ENCODE results near the gene NFKBIB. TPM values are rescaled to one million over a fixed set of nuclear protein-coding genes. Genes with fewer than 3 reads are reported as not detected.

The NFKBIB gene
- total and polyA plus RNA-seq, 10 donors: 18.1 to 33.5 (median 23.1) TPM

DNA sequence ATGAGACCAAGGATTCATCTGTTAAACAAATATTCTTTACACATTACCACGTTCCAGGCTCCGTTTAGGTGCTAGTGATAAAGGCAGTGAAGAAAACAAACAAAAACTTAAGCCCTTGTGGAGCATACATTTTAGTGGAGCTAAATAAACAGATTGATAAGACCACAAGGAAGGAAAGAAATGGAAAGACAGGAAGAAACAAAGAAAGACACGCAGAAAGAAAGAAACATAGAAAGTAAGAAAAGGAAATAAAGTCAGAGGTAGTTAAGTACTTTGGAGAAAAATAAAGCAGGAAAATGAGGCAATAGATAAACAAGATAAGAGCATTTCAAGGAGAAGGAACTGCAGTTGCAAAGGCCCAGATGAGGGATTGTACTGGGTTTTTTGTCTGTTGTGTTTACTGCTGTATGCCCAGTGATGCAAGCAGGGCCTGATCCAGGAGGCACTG is 998 bp downstream of the NFKBIB start:
- peaks cover 0 to 28% (median 17%) of the 10 kb centered on the region in 6 donors for H3K36me3 ChIP-seq
- peak overlapping the region in 7 of 8 donors; percentile 63 to 97 (median 88) for H3K4me3 ChIP-seq
- H3K27me3 ChIP-seq (replicated peaks in 1 of 7): no peaks in the 10 kb centered on the region
- no peak for DNase-seq
- peaks cover 13 to 75% (median 38%) of the 10 kb centered on the region in 6 donors for H3K4me1 ChIP-seq
- H3K27ac ChIP-seq: peak overlapping the region in 5 of 8 donors; percentile 89 to 94 (median 94)
- TF ChIP-seq, protein P1, sequence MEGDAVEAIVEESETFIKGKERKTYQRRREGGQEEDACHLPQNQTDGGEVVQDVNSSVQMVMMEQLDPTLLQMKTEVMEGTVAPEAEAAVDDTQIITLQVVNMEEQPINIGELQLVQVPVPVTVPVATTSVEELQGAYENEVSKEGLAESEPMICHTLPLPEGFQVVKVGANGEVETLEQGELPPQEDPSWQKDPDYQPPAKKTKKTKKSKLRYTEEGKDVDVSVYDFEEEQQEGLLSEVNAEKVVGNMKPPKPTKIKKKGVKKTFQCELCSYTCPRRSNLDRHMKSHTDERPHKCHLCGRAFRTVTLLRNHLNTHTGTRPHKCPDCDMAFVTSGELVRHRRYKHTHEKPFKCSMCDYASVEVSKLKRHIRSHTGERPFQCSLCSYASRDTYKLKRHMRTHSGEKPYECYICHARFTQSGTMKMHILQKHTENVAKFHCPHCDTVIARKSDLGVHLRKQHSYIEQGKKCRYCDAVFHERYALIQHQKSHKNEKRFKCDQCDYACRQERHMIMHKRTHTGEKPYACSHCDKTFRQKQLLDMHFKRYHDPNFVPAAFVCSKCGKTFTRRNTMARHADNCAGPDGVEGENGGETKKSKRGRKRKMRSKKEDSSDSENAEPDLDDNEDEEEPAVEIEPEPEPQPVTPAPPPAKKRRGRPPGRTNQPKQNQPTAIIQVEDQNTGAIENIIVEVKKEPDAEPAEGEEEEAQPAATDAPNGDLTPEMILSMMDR (IDR thresholded peaks at IDR 0.05 in 8 of 11, conservative IDR thresholded peaks at IDR 0.05 in 3 of 11): no peak
- TF ChIP-seq POLR2A (IDR thresholded peaks at IDR 0.05) (no peak), POLR2AphosphoS5 (IDR thresholded peaks at IDR 0.05) (no peak)
- intact Hi-C loops (cut with DNase I; ENCODE audit: low total_unique reads): no loop called here
- no peaks in the 10 kb centered on the region for H3K9me3 ChIP-seq
- WGBS, 5 donors: 21 to 35% (median 31%) methylated on average over 3 of the region's 3 CpGs

DNA sequence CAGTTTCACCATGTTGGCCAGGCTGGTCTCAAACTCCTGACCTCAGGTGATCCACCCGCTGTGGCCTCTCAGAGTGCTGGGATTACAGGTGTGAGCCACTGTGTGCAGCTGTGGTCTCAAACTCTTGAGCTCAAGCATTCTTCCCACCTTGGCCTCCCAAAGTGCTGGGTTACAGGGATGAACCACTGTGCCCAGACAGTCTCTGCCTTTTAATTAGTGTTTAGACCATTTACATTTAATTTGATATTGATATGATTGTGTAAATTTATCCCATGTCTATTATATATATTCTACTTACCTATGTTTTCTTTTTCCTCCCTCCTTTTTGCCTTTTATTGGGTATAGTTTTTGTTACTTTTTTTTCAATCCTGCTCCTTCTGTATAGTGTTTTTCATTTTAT is 1.9 kb downstream of the NFKBIB start:
- Histone ChIP-seq H3K4me3 (no peak overlapping the region), H3K4me1 (peaks cover 13 to 66% (median 38%) of the 10 kb centered on the region in 6 donors), H3K27ac (no peak overlapping the region), H3K27me3 (replicated peaks in 1 of 7) (no peaks in the 10 kb centered on the region), H3K9me3 (no peaks in the 10 kb centered on the region), H3K36me3 (peaks cover 0 to 37% (median 24%) of the 10 kb centered on the region in 6 donors)
- no peak for DNase-seq
- 96 to 100% (median 100%) methylated on average over 1 of the region's 1 CpG for WGBS, 5 donors
- TF ChIP-seq POLR2AphosphoS5 (IDR thresholded peaks at IDR 0.05) (no peak), POLR2A (IDR thresholded peaks at IDR 0.05) (no peak)
- TF ChIP-seq, protein P1 (IDR thresholded peaks at IDR 0.05 in 8 of 11, conservative IDR thresholded peaks at IDR 0.05 in 3 of 11): no peak
- intact Hi-C loops (cut with DNase I; ENCODE audit: low total_unique reads): no loop called here

DNA sequence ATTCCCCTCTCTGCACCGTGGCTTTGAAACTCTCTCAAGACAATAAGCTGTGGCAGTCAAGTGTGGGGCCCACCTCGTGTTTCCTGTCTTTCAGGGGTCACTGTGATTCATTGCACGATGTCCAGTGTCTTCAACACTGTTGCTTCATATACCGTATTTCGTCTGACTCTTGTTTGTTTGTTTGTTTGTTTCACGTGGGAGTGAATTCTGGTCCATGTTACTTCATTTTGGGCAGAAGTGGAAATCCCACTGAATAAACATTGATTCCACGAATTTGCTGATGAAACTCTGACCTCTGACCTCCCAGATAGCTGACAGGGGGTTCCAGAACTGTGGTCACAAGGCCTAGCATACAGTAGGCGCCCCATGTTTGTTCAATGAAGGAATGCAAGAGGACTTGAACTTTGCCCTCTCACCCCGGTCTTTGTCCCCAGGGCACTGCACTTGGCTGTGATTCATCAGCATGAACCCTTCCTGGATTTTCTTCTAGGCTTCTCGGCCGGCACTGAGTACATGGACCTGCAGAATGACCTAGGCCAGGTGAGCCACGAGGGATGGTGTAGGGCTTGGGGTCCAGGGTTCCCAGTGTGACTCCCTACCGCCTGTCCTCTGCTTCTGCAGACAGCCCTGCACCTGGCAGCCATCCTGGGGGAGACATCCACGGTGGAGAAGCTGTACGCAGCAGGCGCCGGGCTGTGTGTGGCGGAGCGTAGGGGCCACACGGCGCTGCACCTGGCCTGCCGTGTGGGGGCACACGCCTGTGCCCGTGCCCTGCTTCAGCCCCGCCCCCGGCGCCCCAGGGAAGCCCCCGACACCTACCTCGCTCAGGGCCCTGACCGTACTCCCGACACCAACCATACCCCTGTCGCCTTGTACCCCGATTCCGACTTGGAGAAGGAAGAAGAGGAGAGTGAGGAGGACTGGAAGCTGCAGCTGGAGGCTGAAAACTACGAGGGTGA is 5.1 kb downstream of the NFKBIB start:
- Histone ChIP-seq H3K4me1 (peaks cover 6 to 42% (median 18%) of the 10 kb centered on the region in 6 donors), H3K27ac (no peak overlapping the region), H3K36me3 (peaks cover 0 to 65% (median 43%) of the 10 kb centered on the region in 6 donors), H3K9me3 (no peaks in the 10 kb centered on the region), H3K27me3 (replicated peaks in 1 of 7) (no peaks in the 10 kb centered on the region), H3K4me3 (no peak overlapping the region)
- WGBS, 5 donors: 78 to 92% (median 90%) methylated on average over 15 to 35 of the region's 35 CpGs
- intact Hi-C loops (cut with DNase I; ENCODE audit: low total_unique reads): no loop called here
- TF ChIP-seq POLR2AphosphoS5 (IDR thresholded peaks at IDR 0.05): peak in 1 of 3 donors; percentile 27
- no peak for TF ChIP-seq POLR2A (IDR thresholded peaks at IDR 0.05)
- no peak for DNase-seq

DNA sequence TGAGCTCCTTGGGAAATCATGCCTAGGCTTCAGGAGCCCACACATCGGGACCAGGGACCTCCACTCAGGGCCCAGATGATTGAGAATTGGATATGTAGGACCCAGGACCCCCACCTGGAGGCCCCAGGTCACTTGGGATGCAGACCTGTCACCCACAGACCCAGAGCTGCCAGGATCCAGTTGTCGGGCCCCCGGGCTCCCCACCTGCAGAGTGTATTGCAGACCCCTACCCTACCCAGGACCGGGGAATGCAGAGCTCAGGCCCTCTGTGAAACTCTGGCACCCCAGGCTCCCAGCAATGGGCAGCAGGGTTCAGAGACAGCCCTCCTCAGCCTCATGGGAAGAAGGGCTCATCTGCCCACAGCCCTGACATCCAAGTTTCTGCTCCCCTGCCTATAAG is 5.9 kb downstream of the NFKBIB start:
- intact Hi-C loops (cut with DNase I; ENCODE audit: low total_unique reads): no loop called here
- no peaks in the 10 kb centered on the region for H3K9me3 ChIP-seq
- TF ChIP-seq, protein P1 (IDR thresholded peaks at IDR 0.05 in 8 of 11, conservative IDR thresholded peaks at IDR 0.05 in 3 of 11): no peak
- TF ChIP-seq POLR2A (IDR thresholded peaks at IDR 0.05) (no peak), POLR2AphosphoS5 (IDR thresholded peaks at IDR 0.05) (no peak)
- H3K4me3 ChIP-seq: no peak overlapping the region
- DNase-seq: no peak
- peaks cover 0 to 68% (median 43%) of the 10 kb centered on the region in 6 donors for H3K36me3 ChIP-seq
- no peak overlapping the region for H3K27ac ChIP-seq
- peaks cover 0 to 2% (median 0%) of the 10 kb centered on the region in 7 donors for H3K27me3 ChIP-seq (replicated peaks in 1 of 7)
- H3K4me1 ChIP-seq: peaks cover 2 to 35% (median 13%) of the 10 kb centered on the region in 6 donors
- 90 to 99% (median 97%) methylated on average over 4 of the region's 4 CpGs for WGBS, 5 donors

Measured in spleen (tissue), 11 donors.